GM23338 (cell line): ENCODE data around the gene MED13L. TPM values are rescaled to one million over a fixed set of nuclear protein-coding genes. Genes with fewer than 3 reads are reported as not detected.

Source experiments
- ATAC-seq: fragments of 200-7000 bp; cut with Tn5 transposase; 3 replicates; pipeline ENCODE4 v1.9.1; 2020
- DNase-seq: peaks from one replicate; pipeline ENCODE4 v3.0.0-alpha.2; 2015; ENCODE audit warnings: low spot score
- H2AFZ ChIP-seq: fragments of 200-600 bp; sonication (generic); 2 replicates; pipeline ENCODE4 v1.8.0; 2016; ENCODE audit warnings: antibody characterized with exemption, mild to moderate bottlenecking, moderate library complexity
- H3F3A ChIP-seq: fragments of 200-600 bp; sonication (generic); replicated peaks from 2 replicates; pipeline ENCODE4 v1.8.0; 2017; ENCODE audit warnings: antibody characterized with exemption, mixed run types, low read depth
- H3K27ac ChIP-seq: fragments of 200-600 bp; sonication (generic); 2 replicates; pipeline ENCODE4 v1.6.1; 2016; ENCODE audit warnings: low read depth
- H3K27me3 ChIP-seq: fragments of 200-600 bp; sonication (generic); 2 replicates; pipeline ENCODE4 v1.8.0; 2016; ENCODE audit warnings: mild to moderate bottlenecking, mixed run types, moderate library complexity; ENCODE audit not compliant: insufficient read depth
- H3K36me3 ChIP-seq: fragments of 200-600 bp; sonication (generic); 2 replicates; pipeline ENCODE4 v1.8.0; 2016; ENCODE audit warnings: mild to moderate bottlenecking; ENCODE audit not compliant: insufficient read depth
- H3K4me1 ChIP-seq: fragments of 200-600 bp; sonication (generic); 2 replicates; pipeline ENCODE4 v1.8.0; 2016; ENCODE audit warnings: mild to moderate bottlenecking, moderate library complexity; ENCODE audit not compliant: insufficient read depth
- H3K4me2 ChIP-seq: fragments of 200-600 bp; sonication (generic); 2 replicates; pipeline ENCODE4 v1.7.1; 2017; ENCODE audit warnings: mixed run types
- H3K4me3 ChIP-seq: fragments of 200-600 bp; sonication (generic); 2 replicates; pipeline ENCODE4 v1.6.1; 2016; ENCODE audit warnings: mixed run types
- H3K79me2 ChIP-seq: fragments of 200-600 bp; sonication (generic); replicated peaks from 2 replicates; pipeline ENCODE4 v1.8.0; 2017; ENCODE audit warnings: mild to moderate bottlenecking; ENCODE audit not compliant: insufficient read depth
- H3K9me2 ChIP-seq: fragments of 200-600 bp; sonication (generic); 2 replicates; pipeline ENCODE4 v1.8.0; 2017; ENCODE audit not compliant: insufficient read depth
- H4K20me1 ChIP-seq: fragments of 200-600 bp; sonication (generic); replicated peaks from 2 replicates; pipeline ENCODE4 v1.8.0; 2017; ENCODE audit warnings: mild to moderate bottlenecking; ENCODE audit not compliant: insufficient read depth
- H3K27ac Mint-ChIP-seq: 2 replicates; pipeline ENCODE4 v1.8.0; 2020; ENCODE audit warnings: inconsistent platforms, mild to moderate bottlenecking, moderate library complexity, mixed read lengths
- H3K27me3 Mint-ChIP-seq: 3 replicates; pipeline ENCODE4 v1.8.0; 2022; ENCODE audit warnings: low read depth, mild to moderate bottlenecking, moderate library complexity, mixed read lengths, inconsistent platforms; ENCODE audit not compliant: insufficient read depth, poor library complexity
- H3K36me3 Mint-ChIP-seq: 3 replicates; pipeline ENCODE4 v1.8.0; 2021; ENCODE audit warnings: low read depth, mild to moderate bottlenecking, inconsistent platforms, moderate library complexity, mixed read lengths
- H3K4me1 Mint-ChIP-seq: 3 replicates; pipeline ENCODE4 v1.8.0; 2020; ENCODE audit warnings: mild to moderate bottlenecking, inconsistent platforms, mixed read lengths
- H3K4me3 Mint-ChIP-seq: 3 replicates; pipeline ENCODE4 v1.8.0; 2021; ENCODE audit warnings: moderate library complexity, mild to moderate bottlenecking, inconsistent platforms, mixed read lengths
- H3K9me3 Mint-ChIP-seq: 3 replicates; pipeline ENCODE4 v1.8.0; 2020; ENCODE audit warnings: moderate library complexity, mild to moderate bottlenecking, inconsistent platforms, mixed read lengths
- CREB1 ChIP-seq: fragments of 250-450 bp; sonication (Bioruptor Pico); IDR thresholded peaks from 2 replicates; pipeline ENCODE4 v1.5.0; 2020; ENCODE audit warnings: low read depth, mild to moderate bottlenecking, moderate library complexity
- EZH2 ChIP-seq: fragments of 200-600 bp; sonication (generic); IDR thresholded peaks from one replicate; pipeline ENCODE4 v1.8.0; 2017; ENCODE audit warnings: antibody characterized with exemption, mild to moderate bottlenecking, low read depth; ENCODE audit not compliant: unreplicated experiment
- EZH2phosphoT487 ChIP-seq: fragments of 200-600 bp; sonication (generic); IDR thresholded peaks from one replicate; pipeline ENCODE4 v1.8.1; 2018; ENCODE audit warnings: antibody characterized with exemption; ENCODE audit not compliant: unreplicated experiment
- JUNB ChIP-seq: IDR thresholded peaks from one replicate; pipeline ENCODE4 v1.6.1; 2016; ENCODE audit warnings: antibody characterized with exemption; ENCODE audit not compliant: unreplicated experiment
- NANOG ChIP-seq: IDR thresholded peaks from 2 replicates; pipeline ENCODE4 v1.6.1; 2016; ENCODE audit warnings: antibody characterized with exemption, borderline replicate concordance
- POLR2AphosphoS5 ChIP-seq: IDR thresholded peaks from 2 replicates; pipeline ENCODE4 v1.6.1; 2016; ENCODE audit warnings: antibody characterized with exemption, low read depth
- STAT1 ChIP-seq: IDR thresholded peaks from one replicate; pipeline ENCODE4 v1.6.1; 2016; ENCODE audit warnings: antibody characterized with exemption; ENCODE audit not compliant: unreplicated experiment
- ZNF114 ChIP-seq: fragments of 250-450 bp; sonication (Bioruptor Pico); IDR thresholded peaks from 2 replicates; pipeline ENCODE4 v1.5.0; 2020; ENCODE audit warnings: mild to moderate bottlenecking, moderate library complexity
- ZNF331 ChIP-seq: fragments of 250-450 bp; sonication (Bioruptor Pico); IDR thresholded peaks from 2 replicates; pipeline ENCODE4 v1.5.0; 2020; ENCODE audit warnings: low read depth, mild to moderate bottlenecking, moderate library complexity
- polyA plus RNA-seq: library from polyadenylated mRNA; unstranded; fragments of >200 nt; fragmentation: Nextera tagmentation; extraction: Ambion mirVana; gene quantifications from 2 replicates; pipeline ENCODE4 v1.2.1, GENCODE V29; 2016
- total RNA-seq: library from RNA; depleted of rRNA; stranded (reverse); fragments of >200 nt; shearing (Covaris generic); gene quantifications from 2 replicates; pipeline ENCODE4 v1.2.3, GENCODE V29; 2014
- TF ChIP-seq, protein P1 (sequence below): fragments of 250-450 bp; sonication (Bioruptor Pico); IDR thresholded peaks from 2 replicates; pipeline ENCODE4 v1.5.0; 2020; ENCODE audit warnings: mild to moderate bottlenecking, moderate library complexity
- TF ChIP-seq, protein P2 (sequence below), 2 experiments: fragments of 200-600 bp in 1 of 2; sonication (generic) in 1 of 2; conservative IDR thresholded peaks; 2 replicates each; pipeline versions ENCODE4 v1.5.1 to v1.6.1; 2016 to 2017; ENCODE audit warnings: antibody characterized with exemption in 2 of 2, low read depth in 2 of 2, mild to moderate bottlenecking in 2 of 2, moderate library complexity in 1 of 2
- TF ChIP-seq, protein P3 (sequence below): IDR thresholded peaks from one replicate; pipeline ENCODE4 v1.6.1; 2018; ENCODE audit warnings: antibody characterized with exemption; ENCODE audit not compliant: unreplicated experiment
- TF ChIP-seq, protein P4 (sequence below): IDR thresholded peaks from 2 replicates; pipeline ENCODE4 v1.6.1; 2016; ENCODE audit warnings: antibody characterized with exemption

MED13L gene
- total and polyA plus RNA-seq, 2 experiments from 2014 or later: 20.9 to 73.6 TPM

DNA sequence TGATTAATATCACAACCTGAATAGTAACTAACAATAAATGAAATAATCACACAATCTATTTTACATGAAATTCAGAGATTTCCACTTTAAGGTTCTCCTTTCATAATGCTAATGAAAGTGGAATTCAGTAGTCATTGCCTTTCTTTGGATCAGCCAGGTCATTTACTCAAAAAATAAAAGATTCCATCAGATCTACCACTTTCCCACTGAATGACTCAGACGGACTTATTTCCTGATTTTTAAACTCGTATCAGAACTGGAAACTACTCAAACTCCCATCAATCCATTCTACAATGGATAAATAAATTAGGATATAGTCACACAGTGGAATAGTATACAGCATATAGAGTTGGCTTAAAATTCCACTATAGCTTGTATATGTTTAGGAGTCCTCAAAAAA is 237.1 kb downstream of the MED13L start:
- peaks cover 4% of the 10 kb centered on the region for H3K27me3 Mint-ChIP-seq
- peaks cover 30% of the 10 kb centered on the region for H3K79me2 ChIP-seq
- H3K27ac Mint-ChIP-seq: no peak overlapping the region
- H3K9me3 Mint-ChIP-seq: no peaks in the 10 kb centered on the region
- no peak for ATAC-seq
- no peaks in the 10 kb centered on the region for H3F3A ChIP-seq
- H3K4me3 ChIP-seq: no peak overlapping the region
- H3K4me1 Mint-ChIP-seq: peaks cover 10% of the 10 kb centered on the region; the same call in 1 of the 3 replicates
- no peak overlapping the region for H3K4me2 ChIP-seq
- H3K27ac ChIP-seq: no peak overlapping the region
- no peak for DNase-seq
- H3K4me1 ChIP-seq: no peaks in the 10 kb centered on the region
- H3K36me3 Mint-ChIP-seq: no peaks in the 10 kb centered on the region
- no peak overlapping the region for H3K4me3 Mint-ChIP-seq
- H3K27me3 ChIP-seq: no peaks in the 10 kb centered on the region
- H3K9me2 ChIP-seq: no peaks in the 10 kb centered on the region
- no peaks in the 10 kb centered on the region for H3K36me3 ChIP-seq
- H4K20me1 ChIP-seq: no peaks in the 10 kb centered on the region
- no peak overlapping the region for H2AFZ ChIP-seq
- TF ChIP-seq ZNF331 (no peak), POLR2AphosphoS5 (no peak), STAT1 (no peak), CREB1 (CRISPR knock-in tag) (no peak), ZNF114 (no peak), JUNB (no peak), EZH2phosphoT487 (no peak), NANOG (no peak), EZH2 (no peak)
- TF ChIP-seq, protein P1, sequence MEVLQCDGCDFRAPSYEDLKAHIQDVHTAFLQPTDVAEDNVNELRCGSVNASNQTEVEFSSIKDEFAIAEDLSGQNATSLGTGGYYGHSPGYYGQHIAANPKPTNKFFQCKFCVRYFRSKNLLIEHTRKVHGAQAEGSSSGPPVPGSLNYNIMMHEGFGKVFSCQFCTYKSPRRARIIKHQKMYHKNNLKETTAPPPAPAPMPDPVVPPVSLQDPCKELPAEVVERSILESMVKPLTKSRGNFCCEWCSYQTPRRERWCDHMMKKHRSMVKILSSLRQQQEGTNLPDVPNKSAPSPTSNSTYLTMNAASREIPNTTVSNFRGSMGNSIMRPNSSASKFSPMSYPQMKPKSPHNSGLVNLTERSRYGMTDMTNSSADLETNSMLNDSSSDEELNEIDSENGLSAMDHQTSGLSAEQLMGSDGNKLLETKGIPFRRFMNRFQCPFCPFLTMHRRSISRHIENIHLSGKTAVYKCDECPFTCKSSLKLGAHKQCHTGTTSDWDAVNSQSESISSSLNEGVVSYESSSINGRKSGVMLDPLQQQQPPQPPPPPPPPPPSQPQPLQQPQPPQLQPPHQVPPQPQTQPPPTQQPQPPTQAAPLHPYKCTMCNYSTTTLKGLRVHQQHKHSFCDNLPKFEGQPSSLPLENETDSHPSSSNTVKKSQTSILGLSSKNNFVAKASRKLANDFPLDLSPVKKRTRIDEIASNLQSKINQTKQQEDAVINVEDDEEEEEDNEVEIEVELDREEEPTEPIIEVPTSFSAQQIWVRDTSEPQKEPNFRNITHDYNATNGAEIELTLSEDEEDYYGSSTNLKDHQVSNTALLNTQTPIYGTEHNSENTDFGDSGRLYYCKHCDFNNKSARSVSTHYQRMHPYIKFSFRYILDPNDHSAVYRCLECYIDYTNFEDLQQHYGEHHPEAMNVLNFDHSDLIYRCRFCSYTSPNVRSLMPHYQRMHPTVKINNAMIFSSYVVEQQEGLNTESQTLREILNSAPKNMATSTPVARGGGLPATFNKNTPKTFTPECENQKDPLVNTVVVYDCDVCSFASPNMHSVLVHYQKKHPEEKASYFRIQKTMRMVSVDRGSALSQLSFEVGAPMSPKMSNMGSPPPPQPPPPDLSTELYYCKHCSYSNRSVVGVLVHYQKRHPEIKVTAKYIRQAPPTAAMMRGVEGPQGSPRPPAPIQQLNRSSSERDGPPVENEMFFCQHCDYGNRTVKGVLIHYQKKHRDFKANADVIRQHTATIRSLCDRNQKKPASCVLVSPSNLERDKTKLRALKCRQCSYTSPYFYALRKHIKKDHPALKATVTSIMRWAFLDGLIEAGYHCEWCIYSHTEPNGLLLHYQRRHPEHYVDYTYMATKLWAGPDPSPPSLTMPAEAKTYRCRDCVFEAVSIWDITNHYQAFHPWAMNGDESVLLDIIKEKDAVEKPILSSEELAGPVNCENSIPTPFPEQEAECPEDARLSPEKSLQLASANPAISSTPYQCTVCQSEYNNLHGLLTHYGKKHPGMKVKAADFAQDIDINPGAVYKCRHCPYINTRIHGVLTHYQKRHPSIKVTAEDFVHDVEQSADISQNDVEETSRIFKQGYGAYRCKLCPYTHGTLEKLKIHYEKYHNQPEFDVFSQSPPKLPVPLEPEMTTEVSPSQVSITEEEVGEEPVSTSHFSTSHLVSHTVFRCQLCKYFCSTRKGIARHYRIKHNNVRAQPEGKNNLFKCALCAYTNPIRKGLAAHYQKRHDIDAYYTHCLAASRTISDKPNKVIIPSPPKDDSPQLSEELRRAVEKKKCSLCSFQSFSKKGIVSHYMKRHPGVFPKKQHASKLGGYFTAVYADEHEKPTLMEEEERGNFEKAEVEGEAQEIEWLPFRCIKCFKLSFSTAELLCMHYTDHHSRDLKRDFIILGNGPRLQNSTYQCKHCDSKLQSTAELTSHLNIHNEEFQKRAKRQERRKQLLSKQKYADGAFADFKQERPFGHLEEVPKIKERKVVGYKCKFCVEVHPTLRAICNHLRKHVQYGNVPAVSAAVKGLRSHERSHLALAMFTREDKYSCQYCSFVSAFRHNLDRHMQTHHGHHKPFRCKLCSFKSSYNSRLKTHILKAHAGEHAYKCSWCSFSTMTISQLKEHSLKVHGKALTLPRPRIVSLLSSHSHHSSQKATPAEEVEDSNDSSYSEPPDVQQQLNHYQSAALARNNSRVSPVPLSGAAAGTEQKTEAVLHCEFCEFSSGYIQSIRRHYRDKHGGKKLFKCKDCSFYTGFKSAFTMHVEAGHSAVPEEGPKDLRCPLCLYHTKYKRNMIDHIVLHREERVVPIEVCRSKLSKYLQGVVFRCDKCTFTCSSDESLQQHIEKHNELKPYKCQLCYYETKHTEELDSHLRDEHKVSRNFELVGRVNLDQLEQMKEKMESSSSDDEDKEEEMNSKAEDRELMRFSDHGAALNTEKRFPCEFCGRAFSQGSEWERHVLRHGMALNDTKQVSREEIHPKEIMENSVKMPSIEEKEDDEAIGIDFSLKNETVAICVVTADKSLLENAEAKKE: no peak
- TF ChIP-seq, protein P2, sequence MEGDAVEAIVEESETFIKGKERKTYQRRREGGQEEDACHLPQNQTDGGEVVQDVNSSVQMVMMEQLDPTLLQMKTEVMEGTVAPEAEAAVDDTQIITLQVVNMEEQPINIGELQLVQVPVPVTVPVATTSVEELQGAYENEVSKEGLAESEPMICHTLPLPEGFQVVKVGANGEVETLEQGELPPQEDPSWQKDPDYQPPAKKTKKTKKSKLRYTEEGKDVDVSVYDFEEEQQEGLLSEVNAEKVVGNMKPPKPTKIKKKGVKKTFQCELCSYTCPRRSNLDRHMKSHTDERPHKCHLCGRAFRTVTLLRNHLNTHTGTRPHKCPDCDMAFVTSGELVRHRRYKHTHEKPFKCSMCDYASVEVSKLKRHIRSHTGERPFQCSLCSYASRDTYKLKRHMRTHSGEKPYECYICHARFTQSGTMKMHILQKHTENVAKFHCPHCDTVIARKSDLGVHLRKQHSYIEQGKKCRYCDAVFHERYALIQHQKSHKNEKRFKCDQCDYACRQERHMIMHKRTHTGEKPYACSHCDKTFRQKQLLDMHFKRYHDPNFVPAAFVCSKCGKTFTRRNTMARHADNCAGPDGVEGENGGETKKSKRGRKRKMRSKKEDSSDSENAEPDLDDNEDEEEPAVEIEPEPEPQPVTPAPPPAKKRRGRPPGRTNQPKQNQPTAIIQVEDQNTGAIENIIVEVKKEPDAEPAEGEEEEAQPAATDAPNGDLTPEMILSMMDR (conservative IDR thresholded peaks at IDR 0.05; ENCODE audit: low read depth in 2 of 2): no peak
- TF ChIP-seq, protein P3, sequence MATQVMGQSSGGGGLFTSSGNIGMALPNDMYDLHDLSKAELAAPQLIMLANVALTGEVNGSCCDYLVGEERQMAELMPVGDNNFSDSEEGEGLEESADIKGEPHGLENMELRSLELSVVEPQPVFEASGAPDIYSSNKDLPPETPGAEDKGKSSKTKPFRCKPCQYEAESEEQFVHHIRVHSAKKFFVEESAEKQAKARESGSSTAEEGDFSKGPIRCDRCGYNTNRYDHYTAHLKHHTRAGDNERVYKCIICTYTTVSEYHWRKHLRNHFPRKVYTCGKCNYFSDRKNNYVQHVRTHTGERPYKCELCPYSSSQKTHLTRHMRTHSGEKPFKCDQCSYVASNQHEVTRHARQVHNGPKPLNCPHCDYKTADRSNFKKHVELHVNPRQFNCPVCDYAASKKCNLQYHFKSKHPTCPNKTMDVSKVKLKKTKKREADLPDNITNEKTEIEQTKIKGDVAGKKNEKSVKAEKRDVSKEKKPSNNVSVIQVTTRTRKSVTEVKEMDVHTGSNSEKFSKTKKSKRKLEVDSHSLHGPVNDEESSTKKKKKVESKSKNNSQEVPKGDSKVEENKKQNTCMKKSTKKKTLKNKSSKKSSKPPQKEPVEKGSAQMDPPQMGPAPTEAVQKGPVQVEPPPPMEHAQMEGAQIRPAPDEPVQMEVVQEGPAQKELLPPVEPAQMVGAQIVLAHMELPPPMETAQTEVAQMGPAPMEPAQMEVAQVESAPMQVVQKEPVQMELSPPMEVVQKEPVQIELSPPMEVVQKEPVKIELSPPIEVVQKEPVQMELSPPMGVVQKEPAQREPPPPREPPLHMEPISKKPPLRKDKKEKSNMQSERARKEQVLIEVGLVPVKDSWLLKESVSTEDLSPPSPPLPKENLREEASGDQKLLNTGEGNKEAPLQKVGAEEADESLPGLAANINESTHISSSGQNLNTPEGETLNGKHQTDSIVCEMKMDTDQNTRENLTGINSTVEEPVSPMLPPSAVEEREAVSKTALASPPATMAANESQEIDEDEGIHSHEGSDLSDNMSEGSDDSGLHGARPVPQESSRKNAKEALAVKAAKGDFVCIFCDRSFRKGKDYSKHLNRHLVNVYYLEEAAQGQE: no peak
- TF ChIP-seq, protein P4, sequence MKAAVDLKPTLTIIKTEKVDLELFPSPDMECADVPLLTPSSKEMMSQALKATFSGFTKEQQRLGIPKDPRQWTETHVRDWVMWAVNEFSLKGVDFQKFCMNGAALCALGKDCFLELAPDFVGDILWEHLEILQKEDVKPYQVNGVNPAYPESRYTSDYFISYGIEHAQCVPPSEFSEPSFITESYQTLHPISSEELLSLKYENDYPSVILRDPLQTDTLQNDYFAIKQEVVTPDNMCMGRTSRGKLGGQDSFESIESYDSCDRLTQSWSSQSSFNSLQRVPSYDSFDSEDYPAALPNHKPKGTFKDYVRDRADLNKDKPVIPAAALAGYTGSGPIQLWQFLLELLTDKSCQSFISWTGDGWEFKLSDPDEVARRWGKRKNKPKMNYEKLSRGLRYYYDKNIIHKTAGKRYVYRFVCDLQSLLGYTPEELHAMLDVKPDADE: no peak
